Hippocampal formation (tissue), 2 donors: ENCODE data around the gene ARHGAP40.
"Not testable (repeated sequence)": the region's sequence is repeated elsewhere in the genome, so short reads cannot be mapped to it uniquely, and the experiment has no call there.

Source experiments
- DNase-seq, 2 donors: peaks; one replicate each; lab custom pipeline; 2025; lab: John Stamatoyannopoulos, UW

Gene ARHGAP40

DNA sequence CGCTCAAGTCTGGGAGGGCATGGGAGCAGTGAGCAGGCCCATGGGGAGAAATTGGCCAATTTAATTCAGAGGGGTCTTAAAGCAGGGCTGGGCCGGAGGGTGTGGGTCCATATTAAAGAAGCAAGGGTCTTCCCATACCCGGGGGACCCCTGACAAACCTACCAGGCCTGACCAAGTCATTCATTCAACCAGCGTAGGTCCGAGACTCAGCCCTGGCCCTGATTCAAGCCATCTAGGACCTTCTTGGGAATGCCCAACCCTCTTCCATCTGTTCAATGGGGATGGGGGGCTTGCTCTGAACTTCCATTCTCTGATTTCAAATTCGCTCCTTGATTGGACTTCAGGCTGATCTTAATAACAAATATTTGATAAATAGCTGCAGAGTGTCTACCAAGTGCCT, 13.3 kb upstream of the ARHGAP40 start:
- DNase-seq = no peak

DNA sequence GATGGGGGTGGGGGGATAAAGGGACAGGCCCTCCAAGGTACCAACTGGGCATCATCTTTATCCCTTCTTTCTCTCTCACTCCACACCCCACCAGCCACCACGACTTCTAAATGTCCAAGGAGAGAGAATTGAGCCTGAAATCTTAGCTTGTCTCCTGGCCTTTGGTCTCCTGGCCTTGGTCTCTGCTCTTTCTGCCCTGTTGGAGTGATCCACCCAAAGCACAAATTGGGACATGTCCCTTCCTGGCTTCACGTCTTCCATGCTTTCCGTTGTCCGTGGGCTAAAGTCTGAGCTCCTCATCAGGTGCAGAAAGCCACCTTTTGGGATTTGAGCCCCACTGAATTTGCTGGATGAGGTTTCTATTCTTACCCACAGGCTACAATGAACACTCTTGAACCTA, 12.3 kb upstream of the ARHGAP40 start:
- DNase-seq = no peak

DNA sequence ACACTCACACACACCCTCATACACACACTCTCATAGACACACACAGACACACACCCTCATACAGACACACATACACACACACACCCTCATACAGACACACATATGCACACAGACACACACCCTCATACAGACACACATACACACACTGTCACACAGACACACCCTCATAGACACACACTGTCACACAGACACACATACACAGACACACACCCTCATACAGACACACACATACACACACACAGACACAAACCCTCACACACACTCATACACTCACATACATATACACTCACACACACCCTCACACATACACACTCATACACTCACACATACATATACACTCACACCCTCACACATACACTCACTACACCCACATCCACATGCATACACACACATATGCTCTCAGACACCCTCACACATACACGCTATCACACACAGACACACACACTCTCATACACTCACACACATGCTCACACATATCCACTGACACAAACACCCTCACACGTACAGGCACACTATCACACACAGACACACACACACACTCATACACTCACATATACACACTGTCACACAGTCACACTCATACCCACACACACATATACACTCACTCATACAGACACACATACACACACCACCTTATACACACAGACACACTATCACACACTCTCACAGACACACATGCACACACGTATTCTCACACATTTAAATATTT, 11.5 kb upstream of the ARHGAP40 start:
- no peak for DNase-seq

DNA sequence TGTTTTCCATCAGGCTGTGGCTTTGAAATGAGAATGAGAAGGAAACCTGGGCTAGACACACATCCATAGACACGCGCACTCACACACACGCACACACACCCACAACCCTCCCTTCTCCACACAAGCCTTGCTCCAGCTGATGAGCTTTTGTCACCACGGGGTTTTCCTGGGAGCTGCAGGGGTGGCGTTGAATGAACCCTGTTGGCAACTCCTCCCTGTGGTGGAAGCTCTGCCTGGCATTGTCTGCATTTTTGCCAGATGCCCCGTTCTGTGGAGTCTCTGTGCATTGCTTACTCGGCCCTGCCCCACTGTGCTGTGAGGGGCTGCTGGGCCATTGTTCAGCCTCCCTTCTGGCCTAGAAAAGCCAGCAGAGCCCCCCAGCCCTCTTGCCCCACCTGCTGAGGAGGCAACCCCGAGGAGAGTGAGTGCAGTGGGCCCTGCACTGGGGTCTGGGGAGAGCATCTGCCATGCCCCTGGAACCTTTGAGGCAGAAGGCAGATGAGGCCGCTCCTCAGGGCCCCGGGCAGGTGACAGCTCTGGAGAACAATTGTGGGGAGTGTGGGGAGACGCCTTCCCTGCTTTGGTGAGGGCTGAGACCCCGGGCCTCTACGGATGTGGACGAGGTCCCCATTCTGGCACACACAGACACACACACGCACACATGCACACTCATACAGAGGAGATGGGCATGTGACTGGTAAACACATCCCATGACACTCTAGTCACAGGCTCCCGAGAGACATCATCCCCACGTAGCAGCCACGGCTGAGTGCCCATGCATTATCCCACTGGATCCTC, 10.7 kb upstream of the ARHGAP40 start:
- no peak for DNase-seq

DNA sequence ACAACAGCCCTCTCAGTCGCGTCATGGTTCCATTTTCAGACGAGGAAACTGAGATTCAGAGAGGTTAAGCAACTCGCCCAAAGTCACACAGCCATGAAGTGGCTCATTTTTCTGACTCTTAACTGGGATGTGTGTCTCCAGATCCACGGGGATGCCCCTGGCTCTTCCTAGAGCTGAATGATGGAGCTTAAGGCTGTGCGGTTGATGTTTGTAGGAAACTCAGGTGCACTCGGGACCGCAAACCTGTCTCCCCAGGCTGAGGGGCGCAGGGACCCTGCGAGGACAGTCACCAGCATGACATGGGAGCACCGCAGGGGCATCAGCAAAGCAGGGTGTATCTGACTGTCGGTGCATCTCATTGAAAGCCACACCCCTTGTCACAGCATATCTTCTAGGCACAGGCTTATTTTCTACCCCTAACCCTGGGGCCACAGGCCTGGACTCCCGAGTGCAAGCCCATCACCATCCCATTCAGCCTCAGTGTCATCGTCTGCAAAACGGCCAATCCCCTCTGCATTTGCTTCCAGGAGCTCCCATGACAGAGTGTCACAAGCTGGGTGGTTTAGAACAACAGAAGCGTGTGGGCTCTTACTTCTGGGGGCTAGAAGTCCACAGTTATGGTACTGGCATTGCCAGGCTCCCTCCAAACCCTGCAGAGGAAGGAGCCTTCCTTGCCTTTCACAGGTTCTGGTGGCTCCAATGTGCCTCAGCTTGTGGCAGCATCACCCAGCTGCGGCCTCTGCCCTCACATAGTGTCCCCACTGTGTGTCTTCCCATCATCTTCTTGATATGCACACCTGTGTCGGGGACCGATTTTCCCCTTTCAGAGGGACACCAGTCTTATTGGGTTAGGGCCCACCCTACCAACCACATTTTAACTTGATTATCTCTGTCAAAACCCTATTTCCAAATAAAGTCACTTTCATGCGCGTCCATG, 9.9 kb upstream of the ARHGAP40 start:
- no peak for DNase-seq

DNA sequence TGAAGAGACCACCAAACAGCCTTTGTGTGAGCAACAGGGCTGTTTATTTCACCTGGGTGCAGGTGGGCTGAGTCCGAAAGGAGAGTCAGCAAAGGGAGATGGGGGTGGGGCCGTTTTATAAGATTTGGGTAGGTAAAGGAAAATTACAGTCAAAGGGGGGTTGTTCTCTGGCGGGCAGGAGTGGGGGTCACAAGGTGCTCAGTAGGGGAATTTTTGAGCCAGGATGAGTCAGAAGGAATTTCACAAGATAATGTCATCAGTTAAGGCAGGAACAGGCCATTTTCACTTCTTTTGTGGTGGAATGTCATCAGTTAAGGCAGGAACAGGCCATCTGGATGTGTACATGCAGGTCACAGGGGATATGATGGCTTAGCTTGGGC, 9.2 kb upstream of the ARHGAP40 start:
- DNase-seq = not testable (repeated sequence)

DNA sequence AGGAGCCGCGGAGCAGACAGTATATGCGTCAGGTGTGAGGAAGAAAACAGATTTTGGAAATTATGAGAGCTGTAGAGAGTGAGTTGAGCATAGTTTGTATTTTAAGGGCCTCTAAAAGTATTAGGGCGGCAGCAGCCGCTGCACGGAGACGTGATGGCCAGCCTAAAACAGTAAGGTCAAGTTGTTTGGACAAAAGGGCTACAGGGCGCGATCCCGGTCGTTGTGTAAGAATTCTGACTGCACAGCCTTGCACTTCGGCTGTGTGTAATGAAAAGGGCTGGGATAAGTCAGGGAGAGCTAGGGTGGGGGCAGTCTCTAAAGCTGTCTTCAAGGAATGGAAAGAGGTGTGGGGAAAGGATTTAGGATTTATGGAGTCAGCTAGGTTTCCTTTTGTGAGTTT, 7.3 kb upstream of the ARHGAP40 start:
- DNase-seq = not testable (repeated sequence)

DNA sequence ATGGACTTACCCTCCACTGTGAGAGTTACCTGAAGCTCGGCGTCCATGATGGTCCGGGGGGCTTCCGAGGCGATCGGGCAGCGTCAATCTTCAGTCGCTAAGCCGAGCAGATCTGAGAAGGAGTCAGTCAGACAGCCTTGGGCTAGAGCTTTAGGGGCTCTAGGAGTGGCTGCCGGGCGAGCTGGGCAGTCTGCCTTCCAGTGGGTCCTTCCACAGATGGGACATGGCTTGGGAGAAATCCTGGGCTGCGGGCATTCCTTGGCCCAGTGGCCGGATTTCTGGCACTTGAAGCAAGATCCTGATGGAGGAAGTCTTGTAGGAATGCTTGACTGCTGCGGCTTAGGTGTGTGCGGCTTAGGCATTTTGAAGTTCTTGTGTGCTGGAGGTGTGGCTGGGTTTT, 5.7 kb upstream of the ARHGAP40 start:
- DNase-seq = not testable (repeated sequence)

DNA sequence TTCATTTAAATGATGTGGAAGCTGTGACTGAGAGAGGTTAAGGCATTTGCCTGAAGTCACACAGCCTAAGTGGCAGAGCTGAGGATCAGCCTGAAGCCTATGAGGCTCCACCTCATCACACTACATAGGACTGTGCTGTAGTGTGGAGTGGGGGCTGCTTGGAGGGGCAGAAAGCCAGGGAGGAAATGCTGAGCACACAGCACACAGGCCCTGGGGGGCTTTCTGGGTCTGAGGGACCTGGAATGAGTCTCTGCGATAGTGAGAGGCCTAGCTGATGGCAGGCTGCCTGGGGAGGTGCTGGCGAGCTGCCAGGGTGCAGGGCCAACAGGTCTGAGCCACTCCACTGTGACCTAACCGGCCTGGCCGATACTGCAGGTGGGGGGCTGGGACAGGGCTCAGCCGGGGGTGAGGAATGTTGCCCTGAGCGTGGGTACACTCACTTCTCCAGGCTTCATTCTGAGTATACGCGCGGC, 2.2 kb upstream of the ARHGAP40 start:
- DNase-seq = no peak

DNA sequence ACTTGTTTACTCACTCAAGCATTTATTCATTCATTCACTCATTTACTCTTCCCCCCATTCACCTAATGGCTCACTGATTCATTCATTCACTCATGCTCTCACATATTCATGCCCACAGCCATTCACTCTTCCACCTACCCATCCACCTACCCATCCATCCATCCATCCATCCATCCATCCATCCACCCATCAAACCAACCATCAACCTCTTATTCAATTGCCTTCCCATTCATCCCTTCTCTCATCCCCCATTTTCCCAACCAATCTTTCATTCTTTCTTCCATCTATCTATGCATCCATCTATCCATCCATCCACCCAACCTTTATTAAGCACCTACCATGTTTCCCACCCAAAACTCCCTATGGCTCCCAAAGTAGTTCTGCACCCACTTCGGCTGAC, 1.6 kb upstream of the ARHGAP40 start:
- DNase-seq = no peak

DNA sequence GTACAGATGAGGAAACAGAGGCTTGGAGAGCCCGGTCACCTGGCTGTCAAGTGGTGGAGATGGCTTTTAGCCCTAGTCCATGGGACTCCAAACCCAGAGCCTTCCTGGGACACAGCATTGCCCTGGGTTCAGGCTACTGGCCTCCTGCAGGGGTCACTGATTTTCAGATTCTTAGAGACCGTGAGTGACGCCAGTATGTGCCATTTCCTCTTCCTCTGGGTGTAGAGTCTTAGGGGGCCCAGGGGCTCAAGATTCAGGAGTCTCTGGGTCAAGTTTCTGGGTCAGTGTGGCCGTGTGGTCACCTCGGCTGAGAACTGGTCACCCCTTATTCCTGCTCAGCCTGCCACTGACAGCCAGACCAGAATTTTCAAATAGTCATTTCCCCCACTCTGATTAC, 574 bp downstream of the ARHGAP40 start:
- no peak for DNase-seq

DNA sequence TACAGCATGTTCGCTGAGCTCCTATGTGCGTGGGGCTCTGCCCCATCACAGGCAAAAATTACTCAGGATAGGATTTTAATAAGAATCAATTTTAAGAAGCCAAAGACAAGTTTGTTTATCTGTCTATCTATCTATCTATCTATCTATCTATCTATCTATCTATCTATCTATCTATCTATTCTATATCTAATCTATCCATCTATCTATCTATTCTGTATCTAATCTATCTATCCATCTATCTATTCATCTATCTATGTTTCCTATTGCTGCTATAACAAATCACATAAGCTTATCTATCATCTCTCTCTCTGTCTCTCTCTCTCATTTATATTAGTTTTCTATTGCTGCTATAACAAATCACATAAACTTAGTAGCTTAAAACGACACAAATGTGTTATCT, 1.7 kb downstream of the ARHGAP40 start:
- DNase-seq = no peak

DNA sequence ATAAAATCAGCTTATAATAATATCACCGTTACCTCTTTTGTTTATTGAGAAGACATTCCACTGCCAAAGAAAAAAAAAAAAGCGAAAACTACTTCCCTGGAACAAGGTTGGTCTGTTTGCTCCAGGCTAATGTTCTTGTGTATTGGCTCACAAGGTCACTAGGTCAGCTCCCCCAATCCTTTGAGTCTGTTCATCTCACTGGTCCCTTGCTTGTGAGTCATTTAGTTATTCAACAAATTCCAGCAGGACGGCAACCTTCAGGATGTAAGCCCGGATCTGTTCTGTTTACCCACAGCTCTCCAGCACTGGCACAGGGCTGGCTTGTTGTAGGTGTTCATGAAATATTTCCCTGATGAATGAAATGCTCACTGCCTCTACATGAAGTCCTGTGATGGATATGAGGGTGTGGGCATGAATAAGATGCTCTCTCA, 3.3 kb downstream of the ARHGAP40 start:
- no peak for DNase-seq

DNA sequence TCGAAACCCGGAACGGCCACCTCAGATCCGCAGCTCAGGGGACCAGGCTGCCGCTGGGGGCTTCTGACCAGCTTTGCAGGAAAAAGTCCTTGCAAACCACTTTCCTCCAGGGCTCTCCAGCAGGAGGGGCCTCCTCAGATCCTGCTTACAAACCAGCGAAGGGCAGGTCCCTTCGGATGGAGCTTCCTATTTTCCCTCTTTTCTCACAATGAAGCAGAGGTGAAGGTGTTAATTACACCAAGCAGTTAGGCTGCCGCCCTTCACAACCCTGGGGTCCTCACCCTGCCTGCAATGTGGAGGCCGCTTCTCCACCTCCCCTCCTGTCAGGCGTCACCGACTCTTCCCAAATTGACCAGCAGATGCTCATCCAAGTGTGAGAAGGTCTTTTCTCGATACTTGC, 5.7 kb downstream of the ARHGAP40 start:
- no peak for DNase-seq

DNA sequence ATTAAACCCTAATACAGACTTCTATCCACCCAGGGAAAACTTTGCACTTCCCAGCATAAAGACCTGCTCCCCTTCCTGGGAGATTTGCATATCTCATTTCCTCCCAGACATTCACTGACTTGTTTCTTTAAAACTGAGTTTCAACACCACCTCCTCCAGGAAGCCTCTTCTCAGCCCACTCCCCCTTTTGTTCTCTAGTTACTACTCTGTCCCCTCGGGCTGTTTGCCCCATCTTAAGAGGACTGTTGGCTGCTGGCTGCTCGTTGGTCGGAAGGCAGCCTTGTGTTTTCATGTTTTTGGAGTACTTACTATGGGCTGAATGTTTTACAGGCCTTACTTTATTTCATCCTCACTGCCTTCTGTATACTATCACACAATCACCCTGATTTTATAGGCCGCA, 6.6 kb downstream of the ARHGAP40 start:
- DNase-seq = no peak

DNA sequence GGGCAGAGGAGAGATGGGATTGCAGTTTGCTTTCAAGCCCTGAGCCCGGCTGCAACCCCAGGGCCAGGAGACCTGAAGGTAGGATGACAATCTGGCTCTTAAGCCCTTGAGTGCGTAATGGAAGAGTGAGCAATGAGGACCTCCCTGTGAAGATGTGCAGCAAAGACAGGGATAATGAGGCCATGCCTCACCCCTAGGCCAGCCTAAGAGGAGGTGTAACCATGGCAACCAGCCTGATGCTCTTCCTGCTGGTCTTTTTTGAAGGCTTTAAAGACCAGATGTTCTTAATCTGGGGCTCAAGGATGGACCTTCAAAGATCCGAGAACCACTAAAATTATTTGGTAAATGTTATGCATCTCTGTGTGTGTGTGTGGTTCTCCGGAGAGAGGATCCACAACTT, 8.2 kb downstream of the ARHGAP40 start:
- DNase-seq = no peak

DNA sequence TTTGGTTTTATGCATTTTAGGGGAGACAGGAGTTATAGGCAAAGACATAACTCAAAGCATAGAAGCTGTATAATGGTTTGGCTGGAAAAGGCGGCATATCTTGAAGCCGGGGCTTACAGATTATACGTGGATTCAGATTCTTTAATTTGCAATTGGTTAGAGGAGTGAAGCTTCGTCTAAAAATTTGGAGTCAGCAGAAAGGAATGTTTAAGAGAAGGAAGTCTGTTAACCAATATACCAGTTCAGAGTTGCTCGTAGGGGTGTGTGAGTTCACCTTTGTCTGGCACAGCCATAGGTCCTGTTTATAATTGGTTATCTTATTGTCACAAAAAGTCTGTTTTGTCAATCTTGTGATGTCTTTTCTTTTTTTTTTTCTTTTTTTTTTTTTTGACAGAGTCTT, 8.9 kb downstream of the ARHGAP40 start:
- no peak for DNase-seq

DNA sequence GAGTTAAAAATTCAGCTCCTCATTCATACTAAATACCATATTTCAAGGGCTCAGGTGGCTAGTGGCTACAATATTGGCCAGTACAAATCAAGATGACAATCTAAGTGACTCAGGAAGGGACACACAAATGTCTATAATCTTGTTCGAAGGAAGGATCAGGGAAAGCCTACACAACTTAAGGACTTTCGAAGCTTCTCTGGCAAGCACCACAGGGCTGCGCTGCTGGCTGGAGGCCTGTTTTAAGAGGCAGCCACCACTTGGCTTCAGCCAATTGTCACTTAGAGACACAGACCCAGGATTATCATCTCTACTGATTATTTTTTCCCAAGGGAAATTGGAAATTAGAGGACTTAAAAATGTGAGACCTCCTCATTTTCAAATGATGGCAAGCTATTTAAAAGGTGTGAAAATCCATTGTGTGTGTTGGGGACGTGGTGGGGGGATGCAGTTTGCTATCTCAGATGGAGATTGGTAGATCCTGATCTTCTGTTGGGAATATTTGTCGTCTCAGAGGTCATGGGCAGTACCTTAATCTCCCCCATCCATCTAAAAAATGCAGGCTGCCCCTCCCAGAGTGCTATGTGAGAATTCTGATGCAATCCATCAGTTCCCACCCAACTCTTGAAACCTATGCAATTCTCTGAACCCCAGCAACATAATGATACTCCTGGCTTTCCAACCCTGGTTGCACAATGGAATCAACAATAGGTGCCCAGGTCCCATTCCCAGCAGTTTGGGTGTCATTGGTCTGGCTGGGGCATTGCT, 11.3 kb downstream of the ARHGAP40 start:
- no peak for DNase-seq

DNA sequence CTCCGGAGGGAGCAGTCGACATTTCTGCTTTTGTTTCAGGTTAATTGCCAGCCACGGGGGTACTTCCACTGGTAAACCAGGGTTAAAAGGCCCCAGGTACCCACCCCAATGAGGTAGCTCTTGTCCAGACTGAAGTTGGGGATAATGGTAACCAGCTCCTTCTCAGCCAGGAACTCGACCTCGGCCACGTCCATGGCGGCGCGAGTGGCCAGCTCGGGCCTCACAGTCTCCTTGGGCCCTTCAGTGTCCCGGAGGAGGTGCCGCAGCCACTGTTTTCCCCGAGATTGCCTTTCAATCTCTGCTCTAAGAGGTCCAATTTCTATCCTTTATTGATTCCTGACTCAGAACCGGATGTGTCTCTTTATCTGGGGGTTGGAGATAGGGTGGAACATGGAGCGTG, 13.7 kb downstream of the ARHGAP40 start:
- DNase-seq = no peak

DNA sequence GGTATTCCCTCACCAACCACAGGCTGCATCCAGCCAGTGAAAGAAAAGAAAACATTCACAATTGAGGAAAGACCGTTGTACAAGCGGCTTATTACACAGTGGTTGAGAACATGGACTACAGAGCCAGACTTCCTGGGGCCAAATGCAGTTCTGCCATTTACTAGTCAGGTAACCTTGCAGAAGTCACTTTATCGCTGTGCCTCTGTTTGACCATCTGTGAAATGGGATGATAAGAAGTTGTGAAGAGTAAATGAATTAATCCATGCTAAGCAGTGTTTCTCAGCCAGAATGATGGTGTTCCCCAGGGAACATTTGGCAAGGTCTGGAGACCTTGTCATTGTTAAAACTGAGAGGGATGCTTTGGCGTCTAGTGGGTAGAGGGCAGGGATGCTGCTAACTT, 14.8 kb downstream of the ARHGAP40 start:
- DNase-seq = no peak

DNA sequence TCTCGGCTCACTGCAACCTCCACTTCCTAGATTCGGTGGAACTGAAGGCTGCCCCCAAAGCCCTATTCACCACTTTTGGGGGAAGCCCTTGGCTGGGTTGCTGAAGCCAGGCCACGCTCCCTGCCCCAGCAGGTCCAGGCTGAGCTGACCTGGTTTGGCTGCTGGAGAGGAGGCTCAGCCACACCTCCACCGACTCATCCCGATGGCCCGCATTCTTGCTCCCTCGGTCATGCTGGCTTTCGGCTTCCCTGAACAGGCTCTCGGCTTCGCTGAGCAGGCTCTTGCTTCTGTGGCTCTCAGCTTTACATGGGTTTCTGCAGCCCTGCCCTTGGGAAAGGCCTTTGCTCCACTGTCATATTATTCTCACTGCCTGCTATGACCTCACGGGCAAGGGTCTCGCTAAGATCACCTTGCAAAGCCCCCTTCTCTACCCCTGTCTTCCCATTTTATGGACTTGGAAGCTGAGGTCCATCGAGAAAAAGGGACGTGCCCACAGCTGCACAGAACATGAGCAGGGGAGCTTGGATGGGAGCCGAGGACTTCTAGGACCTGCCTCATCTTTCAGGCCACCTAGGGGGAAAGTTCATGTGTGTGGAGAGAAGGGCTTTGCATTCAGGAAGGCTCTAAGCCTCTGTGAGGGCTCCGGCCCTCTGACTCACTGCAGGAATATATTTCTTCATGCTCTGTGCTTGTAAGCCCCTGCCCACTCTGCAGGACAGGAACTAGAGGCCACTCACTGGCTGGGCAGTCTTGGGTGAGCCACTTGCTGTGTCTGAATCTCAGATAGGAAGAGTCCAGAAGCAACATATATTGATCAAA, 15.6 kb downstream of the ARHGAP40 start:
- no peak for DNase-seq
